ENCODE data around the gene UBE2F.

Gene UBE2F

GRCh38 chr2:237922641-237923361 is 44.0 kb upstream of the UBE2F start:
- TF ChIP-seq TARDBP (IDR thresholded peaks at IDR 0.05): no peak
- no peak for TF ChIP-seq FOXK2 (IDR thresholded peaks at IDR 0.05)
- no peak for TF ChIP-seq FOXA1 (IDR thresholded peaks at IDR 0.05)
- TF ChIP-seq ELF4 (IDR thresholded peaks at IDR 0.05): no peak
- no peak for TF ChIP-seq L3MBTL2 (conservative IDR thresholded peaks at IDR 0.05)
- POLR2A ChIA-PET: no interaction called here
- CTCF ChIA-PET: no interaction called here
- no peak for DNase-seq (ENCODE audit: extremely low spot score)

- peak; percentile 80 for DNase-seq (ENCODE audit: extremely low spot score)
- no peak for TF ChIP-seq HDGF (IDR thresholded peaks at IDR 0.05; ENCODE audit: borderline replicate concordance)
- TF ChIP-seq PKNOX1 (IDR thresholded peaks at IDR 0.05): no peak
- TF ChIP-seq FOXA1 (IDR thresholded peaks at IDR 0.05): no peak
- no peak for TF ChIP-seq NFRKB (IDR thresholded peaks at IDR 0.05)
- no peak for TF ChIP-seq LEF1 (IDR thresholded peaks at IDR 0.05; ENCODE audit: borderline replicate concordance)
- TF ChIP-seq SUZ12 (IDR thresholded peaks at IDR 0.05): no peak
- TF ChIP-seq ELF4 (IDR thresholded peaks at IDR 0.05): no peak
- POLR2A ChIA-PET: no interaction called here
- CTCF ChIA-PET: no interaction called here
Observed at GRCh38 chr2:237923481-237924163, 43.2 kb upstream of the UBE2F start.

- DNase-seq (ENCODE audit: extremely low spot score): no peak
- CTCF ChIA-PET: no interaction called here
- TF ChIP-seq FOXM1 (IDR thresholded peaks at IDR 0.05; ENCODE audit: borderline replicate concordance) (no peak), ZNF384 (IDR thresholded peaks at IDR 0.05) (no peak), BHLHE40 (IDR thresholded peaks at IDR 0.05; ENCODE audit: borderline replicate concordance) (no peak), CTBP1 (IDR thresholded peaks at IDR 0.05; ENCODE audit: borderline replicate concordance) (no peak), HDGF (IDR thresholded peaks at IDR 0.05; ENCODE audit: borderline replicate concordance) (no peak), ARNT (IDR thresholded peaks at IDR 0.05) (no peak), LEF1 (IDR thresholded peaks at IDR 0.05; ENCODE audit: borderline replicate concordance) (no peak), ELF4 (IDR thresholded peaks at IDR 0.05) (no peak), L3MBTL2 (conservative IDR thresholded peaks at IDR 0.05) (no peak), TARDBP (IDR thresholded peaks at IDR 0.05) (no peak), FOXK2 (IDR thresholded peaks at IDR 0.05) (no peak), FOXA1 (IDR thresholded peaks at IDR 0.05) (no peak)
- POLR2A ChIA-PET: no interaction called here
Observed at GRCh38 chr2:237924164-237924534, 42.7 kb upstream of the UBE2F start.

GRCh38 chr2:237927135-237927534 is 39.7 kb upstream of the UBE2F start:
- DNase-seq (ENCODE audit: extremely low spot score): no peak
- TF ChIP-seq ZNF384 (IDR thresholded peaks at IDR 0.05) (no peak), L3MBTL2 (conservative IDR thresholded peaks at IDR 0.05) (no peak), ARNT (IDR thresholded peaks at IDR 0.05) (no peak), TARDBP (IDR thresholded peaks at IDR 0.05) (no peak), FOXK2 (IDR thresholded peaks at IDR 0.05) (no peak), HDGF (IDR thresholded peaks at IDR 0.05; ENCODE audit: borderline replicate concordance) (no peak), NFRKB (IDR thresholded peaks at IDR 0.05) (no peak)
- ChIA-PET POLR2A (interaction anchor here (0.9 kb wide), 1 partner anchor 18 kb away, joined by 3 read pairs; no protein-coding TSS in a partner anchor), CTCF (no interaction called here)

GRCh38 chr2:237927986-237928385 is 38.8 kb upstream of the UBE2F start:
- DNase-seq (ENCODE audit: extremely low spot score): no peak
- CTCF ChIA-PET: no interaction called here
- POLR2A ChIA-PET: interaction anchor here (0.9 kb wide), 1 partner anchor 17 kb away, joined by 3 read pairs; no protein-coding TSS in a partner anchor

GRCh38 chr2:237929979-237930378 is 36.8 kb upstream of the UBE2F start:
- POLR2A ChIA-PET: no interaction called here
- no peak for DNase-seq (ENCODE audit: extremely low spot score)
- TF ChIP-seq TARDBP (IDR thresholded peaks at IDR 0.05) (no peak), ZNF384 (IDR thresholded peaks at IDR 0.05) (no peak), PKNOX1 (IDR thresholded peaks at IDR 0.05) (no peak)
- CTCF ChIA-PET: no interaction called here

More at GRCh38 chr2:237927986-237928385, 38.8 kb upstream of the UBE2F start:
- TF ChIP-seq FOXM1 (IDR thresholded peaks at IDR 0.05; ENCODE audit: borderline replicate concordance) (no peak), LEF1 (IDR thresholded peaks at IDR 0.05; ENCODE audit: borderline replicate concordance) (no peak), ZNF384 (IDR thresholded peaks at IDR 0.05) (no peak), NFRKB (IDR thresholded peaks at IDR 0.05) (no peak), SUZ12 (IDR thresholded peaks at IDR 0.05) (no peak), HDGF (IDR thresholded peaks at IDR 0.05; ENCODE audit: borderline replicate concordance) (no peak), SP1 (IDR thresholded peaks at IDR 0.05) (no peak), ARNT (IDR thresholded peaks at IDR 0.05) (no peak), ELF4 (IDR thresholded peaks at IDR 0.05) (no peak), PKNOX1 (IDR thresholded peaks at IDR 0.05) (no peak), TARDBP (IDR thresholded peaks at IDR 0.05) (no peak), FOXK2 (IDR thresholded peaks at IDR 0.05) (no peak)
